BJ (cell line): ENCODE results near the gene SF1. TPM values are rescaled to one million over a fixed set of nuclear protein-coding genes. Genes with fewer than 3 reads are reported as not detected.

Experiments
- CTCF ChIA-PET: fragments of 350-600 bp; formaldehyde crosslinking; extraction: SDS; loops from one replicate; lab custom pipeline; 2021; ENCODE audit warnings: antibody characterized with exemption, inconsistent platforms; lab: Yijun Ruan, JAX
- POLR2A ChIA-PET: fragments of 300-600 bp; sonication (Branson Sonifier 250); formaldehyde crosslinking; extraction: SDS; loops from one replicate; lab custom pipeline; 2021; ENCODE audit warnings: antibody characterized with exemption; lab: Charles Lee
- DNase-seq: peaks from one replicate; pipeline ENCODE4 v3.0.0-alpha.2; 2011; ENCODE audit warnings: low read depth
- H3K27me3 ChIP-seq: 2 replicates; pipeline ENCODE4 v1.6.0; 2011; ENCODE audit warnings: low read length; ENCODE audit not compliant: control insufficient read depth, insufficient read depth
- H3K36me3 ChIP-seq: 2 replicates; pipeline ENCODE4 v1.5.1; 2011; ENCODE audit warnings: low read length; ENCODE audit not compliant: control insufficient read depth, insufficient read depth
- H3K4me3 ChIP-seq: 2 replicates; pipeline ENCODE4 v1.5.1; 2011; ENCODE audit warnings: low read depth, mild to moderate bottlenecking, control low read depth, low read length
- polyA plus RNA-seq: library from polyadenylated mRNA; depleted of rRNA; stranded (reverse); fragments of >200 nt; gene quantifications from 2 replicates; pipeline ENCODE4 v1.2.3, GENCODE V29; 2011
- TF ChIP-seq, protein P1 (sequence below): IDR thresholded peaks from 2 replicates; pipeline ENCODE4 v1.5.1; 2011; ENCODE audit warnings: low read depth, mild to moderate bottlenecking, control low read depth, inconsistent platforms, low read length, moderate library complexity; ENCODE audit not compliant: insufficient read depth

Gene SF1
- polyA plus RNA-seq, 1 experiment: 41.7 TPM

DNA sequence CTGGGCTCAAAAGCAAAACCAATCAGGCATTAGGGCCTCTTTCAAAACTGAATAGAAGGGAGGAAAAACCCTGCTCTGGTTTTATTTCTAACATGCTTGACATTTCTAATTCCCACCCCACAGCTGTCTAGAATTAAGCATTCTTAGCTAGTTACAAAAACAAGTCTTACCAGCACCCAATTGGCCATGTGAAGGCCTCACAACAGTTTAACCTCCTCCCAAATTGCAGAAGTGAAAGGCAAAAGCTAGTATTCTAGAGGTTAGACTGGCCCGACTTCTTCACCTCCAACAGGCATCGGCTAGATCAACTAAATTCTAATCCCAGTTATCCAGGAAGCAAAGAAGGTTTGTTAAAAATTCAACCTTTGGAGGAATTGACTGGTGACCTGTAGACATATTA, 6.5 kb downstream of the SF1 start:
- ChIA-PET CTCF (interaction anchor here (1.0 to 4.5 kb wide), 2 partner anchors 9 to 83 kb away, joined by 3 to 11 read pairs; no protein-coding TSS in a partner anchor), POLR2A (interaction anchor here (0.6 kb wide), 1 partner anchor 11 kb away, joined by 8 read pairs; no protein-coding TSS in a partner anchor)
- H3K36me3 ChIP-seq: peaks cover 60% of the 10 kb centered on the region
- H3K4me3 ChIP-seq: no peak overlapping the region
- DNase-seq: no peak
- no peaks in the 10 kb centered on the region for H3K27me3 ChIP-seq
- TF ChIP-seq, protein P1, sequence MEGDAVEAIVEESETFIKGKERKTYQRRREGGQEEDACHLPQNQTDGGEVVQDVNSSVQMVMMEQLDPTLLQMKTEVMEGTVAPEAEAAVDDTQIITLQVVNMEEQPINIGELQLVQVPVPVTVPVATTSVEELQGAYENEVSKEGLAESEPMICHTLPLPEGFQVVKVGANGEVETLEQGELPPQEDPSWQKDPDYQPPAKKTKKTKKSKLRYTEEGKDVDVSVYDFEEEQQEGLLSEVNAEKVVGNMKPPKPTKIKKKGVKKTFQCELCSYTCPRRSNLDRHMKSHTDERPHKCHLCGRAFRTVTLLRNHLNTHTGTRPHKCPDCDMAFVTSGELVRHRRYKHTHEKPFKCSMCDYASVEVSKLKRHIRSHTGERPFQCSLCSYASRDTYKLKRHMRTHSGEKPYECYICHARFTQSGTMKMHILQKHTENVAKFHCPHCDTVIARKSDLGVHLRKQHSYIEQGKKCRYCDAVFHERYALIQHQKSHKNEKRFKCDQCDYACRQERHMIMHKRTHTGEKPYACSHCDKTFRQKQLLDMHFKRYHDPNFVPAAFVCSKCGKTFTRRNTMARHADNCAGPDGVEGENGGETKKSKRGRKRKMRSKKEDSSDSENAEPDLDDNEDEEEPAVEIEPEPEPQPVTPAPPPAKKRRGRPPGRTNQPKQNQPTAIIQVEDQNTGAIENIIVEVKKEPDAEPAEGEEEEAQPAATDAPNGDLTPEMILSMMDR: no peak

GRCh38 chr11:64770120-64770519, 8.2 kb downstream of the SF1 start:
- ChIA-PET CTCF (interaction anchor here (1.2 kb wide), 1 partner anchor 27 kb away, joined by 3 read pairs; no protein-coding TSS in a partner anchor), POLR2A (no interaction called here)
- TF ChIP-seq, protein P1: no peak
- DNase-seq: no peak
- Histone ChIP-seq H3K27me3 (no peaks in the 10 kb centered on the region), H3K36me3 (peaks cover 63% of the 10 kb centered on the region), H3K4me3 (no peak overlapping the region)

DNA sequence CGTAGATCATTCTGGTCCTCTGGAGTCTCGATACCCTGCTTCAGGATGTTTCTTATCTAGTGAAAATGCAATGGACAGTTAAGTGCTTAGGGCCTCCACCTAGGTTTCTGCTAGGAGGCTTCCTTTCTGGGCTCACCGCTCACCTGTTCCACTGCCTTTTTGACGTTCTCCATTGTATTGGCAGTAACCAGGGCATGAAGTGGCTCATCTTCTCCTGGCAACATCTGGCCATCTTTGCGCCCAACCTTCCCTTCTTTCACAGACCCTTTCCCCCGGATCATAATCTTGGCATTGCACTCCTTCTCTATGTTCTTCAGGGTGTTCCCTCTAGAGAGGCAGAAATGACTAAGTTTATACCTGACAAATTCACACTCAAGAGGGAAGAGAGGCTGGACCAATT, 9.1 kb downstream of the SF1 start:
- no peak overlapping the region for H3K4me3 ChIP-seq
- no peak for DNase-seq
- CTCF ChIA-PET: interaction anchor here (1.4 kb wide), 1 partner anchor 17 kb away, joined by 3 read pairs; no protein-coding TSS in a partner anchor
- H3K36me3 ChIP-seq: peaks cover 64% of the 10 kb centered on the region
- TF ChIP-seq, protein P1: no peak
- POLR2A ChIA-PET: no interaction called here
- no peaks in the 10 kb centered on the region for H3K27me3 ChIP-seq

- TF ChIP-seq, protein P1: no peak
- Histone ChIP-seq H3K4me3 (no peak overlapping the region), H3K36me3 (peaks cover 67% of the 10 kb centered on the region), H3K27me3 (no peaks in the 10 kb centered on the region)
- ChIA-PET POLR2A (no interaction called here), CTCF (interaction anchor here (0.6 to 1.9 kb wide), 9 partner anchors 8 to 237 kb away, joined by 3 to 13 read pairs (median 3); no protein-coding TSS in a partner anchor)
- no peak for DNase-seq
Measured at GRCh38 chr11:64768300-64768694, 10.0 kb downstream of the SF1 start.

GRCh38 chr11:64767344-64768299, 10.7 kb downstream of the SF1 start:
- Histone ChIP-seq H3K4me3 (no peak overlapping the region), H3K27me3 (no peaks in the 10 kb centered on the region), H3K36me3 (peaks cover 68% of the 10 kb centered on the region)
- POLR2A ChIA-PET: no interaction called here
- TF ChIP-seq, protein P1: peak; percentile 79
- CTCF ChIA-PET: interaction anchor here (0.6 to 1.9 kb wide), 9 partner anchors 9 to 237 kb away, joined by 3 to 13 read pairs (median 3); no protein-coding TSS in a partner anchor
- no peak for DNase-seq
